Measurements from ENCODE around the gene SLC22A16.

GRCh38 chr6:110492584-110492983 lies 16.2 kb upstream of the SLC22A16 start:
- no peak for TF ChIP-seq EZH2phosphoT487 (IDR thresholded peaks at IDR 0.05; ENCODE audit: insufficient read depth, low read depth)
- TF ChIP-seq EZH2 (IDR thresholded peaks at IDR 0.05; ENCODE audit: insufficient read depth, poor library complexity, severe bottlenecking): no peak
